ENCODE measurements around the gene MSLN. TPM values are rescaled to one million over a fixed set of nuclear protein-coding genes. Genes with fewer than 3 reads are reported as not detected.

MSLN gene
- total and polyA plus RNA-seq, 2 of the 13 experiments (the other 11 are each of a cell fraction or from before 2014, with no cell fraction given): 2.0 to 2.3 TPM

DNA sequence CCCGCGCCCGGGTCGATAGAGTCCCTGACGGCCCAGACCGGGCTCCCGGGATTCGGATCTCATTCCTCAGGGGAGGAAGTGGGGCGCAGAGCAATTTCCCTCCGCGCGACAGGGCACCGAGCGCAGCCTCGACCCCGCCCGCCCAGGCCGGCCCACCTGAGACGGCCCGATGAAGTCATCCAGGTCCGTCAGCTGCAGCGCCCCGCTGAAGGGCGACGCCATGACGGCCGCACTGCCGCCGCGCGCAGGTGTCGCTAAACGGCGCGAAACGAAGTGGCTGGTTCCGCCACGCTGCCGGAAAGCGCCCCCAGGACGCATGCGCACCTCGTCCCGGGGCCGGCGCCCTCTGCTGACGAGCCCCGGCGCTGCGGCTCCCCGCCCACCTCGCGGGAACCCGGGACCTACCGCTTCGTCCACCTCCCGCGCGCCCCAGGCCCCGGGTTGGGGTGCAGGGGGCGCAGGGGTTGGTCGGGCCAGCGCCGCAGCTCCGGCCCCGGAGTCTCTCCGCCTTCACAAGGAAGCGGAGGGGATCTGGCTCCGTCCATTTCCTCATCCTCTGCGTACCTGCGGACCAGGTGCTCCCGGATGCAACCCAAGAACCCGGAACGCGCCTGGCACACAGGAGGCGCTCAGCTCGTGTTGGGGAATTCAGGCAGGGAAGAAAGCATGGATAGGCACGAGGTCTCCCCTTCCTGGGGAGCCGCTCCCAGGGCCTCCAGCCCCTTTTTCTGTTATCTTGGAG lies 19.6 kb upstream of the MSLN start, which contains the start of gene CIAO3 (continued):
- TF ChIP-seq, protein P1, sequence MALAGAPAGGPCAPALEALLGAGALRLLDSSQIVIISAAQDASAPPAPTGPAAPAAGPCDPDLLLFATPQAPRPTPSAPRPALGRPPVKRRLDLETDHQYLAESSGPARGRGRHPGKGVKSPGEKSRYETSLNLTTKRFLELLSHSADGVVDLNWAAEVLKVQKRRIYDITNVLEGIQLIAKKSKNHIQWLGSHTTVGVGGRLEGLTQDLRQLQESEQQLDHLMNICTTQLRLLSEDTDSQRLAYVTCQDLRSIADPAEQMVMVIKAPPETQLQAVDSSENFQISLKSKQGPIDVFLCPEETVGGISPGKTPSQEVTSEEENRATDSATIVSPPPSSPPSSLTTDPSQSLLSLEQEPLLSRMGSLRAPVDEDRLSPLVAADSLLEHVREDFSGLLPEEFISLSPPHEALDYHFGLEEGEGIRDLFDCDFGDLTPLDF (CRISPR knock-in tag; IDR thresholded peaks at IDR 0.05): peak; percentile 52; the same call in 1 of the 2 replicates
- TF ChIP-seq NFYC (CRISPR knock-in tag; IDR thresholded peaks at IDR 0.05) (peak; percentile 49; the same call in 1 of the 2 replicates), MIER3 (CRISPR knock-in tag; IDR thresholded peaks at IDR 0.05; ENCODE audit: borderline replicate concordance) (peak; percentile 55; the same call in 1 of the 2 replicates), ATF7-NPFF (CRISPR knock-in tag; IDR thresholded peaks at IDR 0.05; ENCODE audit: low read depth) (peak; percentile 95), NR2F2 (IDR thresholded peaks at IDR 0.05; ENCODE audit: borderline replicate concordance, low read depth) (peak; percentile 76; the same call in 1 of the 2 replicates), SP5 (CRISPR knock-in tag; IDR thresholded peaks at IDR 0.05; ENCODE audit: borderline replicate concordance, low read depth) (0 out of 2 replicates have a peak, but pooled peaks have one; percentile 40), ZNF34 (CRISPR knock-in tag; IDR thresholded peaks at IDR 0.05; ENCODE audit: borderline replicate concordance) (peak; percentile 76; the same call in 1 of the 2 replicates), ZNF709 (CRISPR knock-in tag; IDR thresholded peaks at IDR 0.05) (0 out of 2 replicates have a peak, but pooled peaks have one; percentile 63), NRL (CRISPR knock-in tag; IDR thresholded peaks at IDR 0.05; ENCODE audit: borderline replicate concordance) (0 out of 2 replicates have a peak, but pooled peaks have one; percentile 36), NR2F6 (IDR thresholded peaks at IDR 0.05) (no peak), NR2F6 (CRISPR knock-in tag; IDR thresholded peaks at IDR 0.05) (peak; percentile 58; the same call in 1 of the 2 replicates), MBD4 (IDR thresholded peaks at IDR 0.05; ENCODE audit: borderline replicate concordance, low read length) (no peak), ZNF546 (CRISPR knock-in tag; conservative IDR thresholded peaks at IDR 0.05) (peak; percentile 29; the same call in 1 of the 2 replicates), NCOA1 (CRISPR knock-in tag; IDR thresholded peaks at IDR 0.05) (no peak), CEBPG (CRISPR knock-in tag; IDR thresholded peaks at IDR 0.05) (peak; percentile 57), ZNF484 (CRISPR knock-in tag; IDR thresholded peaks at IDR 0.05; ENCODE audit: borderline replicate concordance, low read depth) (no peak), ZNF572 (CRISPR knock-in tag; IDR thresholded peaks at IDR 0.05) (no peak), ZBTB42 (CRISPR knock-in tag; IDR thresholded peaks at IDR 0.05) (peak; percentile 35; the same call in 1 of the 2 replicates), ZIK1 (CRISPR knock-in tag; IDR thresholded peaks at IDR 0.05; ENCODE audit: borderline replicate concordance, low read depth) (peak; percentile 50; the same call in 1 of the 2 replicates), MEIS1 (CRISPR knock-in tag; IDR thresholded peaks at IDR 0.05; ENCODE audit: borderline replicate concordance) (peak; percentile 82), ZNF720 (CRISPR knock-in tag; IDR thresholded peaks at IDR 0.05) (no peak), MED8 (CRISPR knock-in tag; IDR thresholded peaks at IDR 0.05; ENCODE audit: insufficient replicate concordance) (no peak), ZNF557 (CRISPR knock-in tag; IDR thresholded peaks at IDR 0.05) (no peak), KMT2A (CRISPR knock-in tag; IDR thresholded peaks at IDR 0.05) (peak; percentile 93)
- TF ChIP-seq, protein P2, sequence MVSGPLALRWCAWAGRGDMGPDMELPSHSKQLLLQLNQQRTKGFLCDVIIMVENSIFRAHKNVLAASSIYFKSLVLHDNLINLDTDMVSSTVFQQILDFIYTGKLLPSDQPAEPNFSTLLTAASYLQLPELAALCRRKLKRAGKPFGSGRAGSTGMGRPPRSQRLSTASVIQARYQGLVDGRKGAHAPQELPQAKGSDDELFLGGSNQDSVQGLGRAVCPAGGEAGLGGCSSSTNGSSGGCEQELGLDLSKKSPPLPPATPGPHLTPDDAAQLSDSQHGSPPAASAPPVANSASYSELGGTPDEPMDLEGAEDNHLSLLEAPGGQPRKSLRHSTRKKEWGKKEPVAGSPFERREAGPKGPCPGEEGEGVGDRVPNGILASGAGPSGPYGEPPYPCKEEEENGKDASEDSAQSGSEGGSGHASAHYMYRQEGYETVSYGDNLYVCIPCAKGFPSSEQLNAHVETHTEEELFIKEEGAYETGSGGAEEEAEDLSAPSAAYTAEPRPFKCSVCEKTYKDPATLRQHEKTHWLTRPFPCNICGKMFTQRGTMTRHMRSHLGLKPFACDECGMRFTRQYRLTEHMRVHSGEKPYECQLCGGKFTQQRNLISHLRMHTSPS (CRISPR knock-in tag; IDR thresholded peaks at IDR 0.05; ENCODE audit: low read depth): no peak
- TF ChIP-seq, protein P3, sequence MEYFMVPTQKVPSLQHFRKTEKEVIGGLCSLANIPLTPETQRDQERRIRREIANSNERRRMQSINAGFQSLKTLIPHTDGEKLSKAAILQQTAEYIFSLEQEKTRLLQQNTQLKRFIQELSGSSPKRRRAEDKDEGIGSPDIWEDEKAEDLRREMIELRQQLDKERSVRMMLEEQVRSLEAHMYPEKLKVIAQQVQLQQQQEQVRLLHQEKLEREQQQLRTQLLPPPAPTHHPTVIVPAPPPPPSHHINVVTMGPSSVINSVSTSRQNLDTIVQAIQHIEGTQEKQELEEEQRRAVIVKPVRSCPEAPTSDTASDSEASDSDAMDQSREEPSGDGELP (IDR thresholded peaks at IDR 0.05; ENCODE audit: borderline replicate concordance, low read depth): peak; percentile 90; the same call in 1 of the 2 replicates
- TF ChIP-seq, protein P4, sequence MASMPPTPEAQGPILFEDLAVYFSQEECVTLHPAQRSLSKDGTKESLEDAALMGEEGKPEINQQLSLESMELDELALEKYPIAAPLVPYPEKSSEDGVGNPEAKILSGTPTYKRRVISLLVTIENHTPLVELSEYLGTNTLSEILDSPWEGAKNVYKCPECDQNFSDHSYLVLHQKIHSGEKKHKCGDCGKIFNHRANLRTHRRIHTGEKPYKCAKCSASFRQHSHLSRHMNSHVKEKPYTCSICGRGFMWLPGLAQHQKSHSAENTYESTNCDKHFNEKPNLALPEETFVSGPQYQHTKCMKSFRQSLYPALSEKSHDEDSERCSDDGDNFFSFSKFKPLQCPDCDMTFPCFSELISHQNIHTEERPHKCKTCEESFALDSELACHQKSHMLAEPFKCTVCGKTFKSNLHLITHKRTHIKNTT (CRISPR knock-in tag; IDR thresholded peaks at IDR 0.05): no peak

Data from HepG2 (cell line).